GM19025 (cell line): ENCODE data around the gene ABCA13.
"Not testable (repeated sequence)": the region's sequence is repeated elsewhere in the genome, so short reads cannot be mapped to it uniquely, and the experiment has no call there.

Experiments
- ATAC-seq: cut with Tn5 transposase; IDR thresholded peaks from one replicate; pipeline ENCODE4 v1.9.1; 2021; ENCODE audit warnings: mild to moderate bottlenecking, low read depth, moderate library complexity; ENCODE audit not compliant: unreplicated experiment

Gene ABCA13

GRCh38 chr7:48173313-48173712, 2.1 kb downstream of the ABCA13 start:
- no peak for ATAC-seq

GRCh38 chr7:48173756-48174382, 2.6 kb downstream of the ABCA13 start:
- ATAC-seq = no peak

- ATAC-seq = no peak
Measured at GRCh38 chr7:48175019-48175418, 3.8 kb downstream of the ABCA13 start.

- no peak for ATAC-seq
Measured at GRCh38 chr7:48176356-48176893, 5.2 kb downstream of the ABCA13 start.

- no peak for ATAC-seq
Measured at GRCh38 chr7:48177271-48177670, 6.0 kb downstream of the ABCA13 start.

GRCh38 chr7:48179496-48180030, 8.3 kb downstream of the ABCA13 start:
- ATAC-seq = no peak

- ATAC-seq = no peak
Measured at GRCh38 chr7:48180981-48181380, 9.7 kb downstream of the ABCA13 start.

GRCh38 chr7:48182718-48183369, 11.6 kb downstream of the ABCA13 start:
- ATAC-seq = no peak

GRCh38 chr7:48183370-48183743, 12.1 kb downstream of the ABCA13 start:
- no peak for ATAC-seq

- ATAC-seq = no peak
Measured at GRCh38 chr7:48183965-48184364, 12.7 kb downstream of the ABCA13 start.

GRCh38 chr7:48188776-48189520, 17.7 kb downstream of the ABCA13 start:
- no peak for ATAC-seq

- ATAC-seq = no peak
Measured at GRCh38 chr7:48192996-48193395, 21.7 kb downstream of the ABCA13 start.

- no peak for ATAC-seq
Measured at GRCh38 chr7:48193421-48193820, 22.2 kb downstream of the ABCA13 start.

- not testable (repeated sequence) for ATAC-seq
Measured at GRCh38 chr7:48200946-48201589, 29.8 kb downstream of the ABCA13 start.

- ATAC-seq = not testable (repeated sequence)
Measured at GRCh38 chr7:48202916-48203315, 31.7 kb downstream of the ABCA13 start.

GRCh38 chr7:48207155-48207675, 36.0 kb downstream of the ABCA13 start:
- no peak for ATAC-seq

GRCh38 chr7:48209004-48209600, 37.8 kb downstream of the ABCA13 start:
- no peak for ATAC-seq

- no peak for ATAC-seq
Measured at GRCh38 chr7:48213226-48213625, 42.0 kb downstream of the ABCA13 start.

GRCh38 chr7:48217266-48217665, 46.0 kb downstream of the ABCA13 start:
- no peak for ATAC-seq

GRCh38 chr7:48217753-48218152, 46.5 kb downstream of the ABCA13 start:
- ATAC-seq = no peak
